NB4 (cell line): ENCODE results near the gene PDLIM5.

Experiments
- DNase-seq: peaks from one replicate; pipeline ENCODE4 v3.0.0; 2010; ENCODE audit warnings: low read depth
- H3K4me3 ChIP-seq: one replicate; pipeline ENCODE4 v1.5.1; 2011; ENCODE audit warnings: mild to moderate bottlenecking, low read depth, low read length, moderate library complexity
- CTCF ChIP-seq: IDR thresholded peaks from one replicate; pipeline ENCODE4 v1.5.1; 2012; ENCODE audit warnings: low read depth, low read length
- MAX ChIP-seq: IDR thresholded peaks from 2 replicates; pipeline ENCODE4 v1.6.1; 2011; ENCODE audit warnings: low read depth, low read length
- MYC ChIP-seq: IDR thresholded peaks from 2 replicates; pipeline ENCODE4 v1.6.1; 2011; ENCODE audit warnings: low read depth, low read length
- POLR2A ChIP-seq: IDR thresholded peaks from 2 replicates; pipeline ENCODE4 v1.6.1; 2011; ENCODE audit warnings: mild to moderate bottlenecking; ENCODE audit not compliant: insufficient read length; ENCODE audit errors: extremely low read depth

PDLIM5 gene

GRCh38 chr4:94490437-94490836 is 38.7 kb downstream of the PDLIM5 start:
- no peak for DNase-seq
- H3K4me3 ChIP-seq: no peak overlapping the region
- TF ChIP-seq POLR2A: no peak

- no peak for DNase-seq
- TF ChIP-seq POLR2A (no peak), MYC (no peak)
- no peak overlapping the region for H3K4me3 ChIP-seq
Observed at GRCh38 chr4:94491322-94491721, 39.6 kb downstream of the PDLIM5 start.

- no peak for DNase-seq
- H3K4me3 ChIP-seq: no peak overlapping the region
- TF ChIP-seq POLR2A (no peak), MAX (no peak), MYC (no peak), CTCF (no peak)
Observed at GRCh38 chr4:94495408-94495807, 43.7 kb downstream of the PDLIM5 start.

GRCh38 chr4:94497690-94498089 is 45.9 kb downstream of the PDLIM5 start:
- no peak for DNase-seq
- H3K4me3 ChIP-seq: no peak overlapping the region
- TF ChIP-seq CTCF: no peak

- no peak overlapping the region for H3K4me3 ChIP-seq
- DNase-seq: no peak
- TF ChIP-seq MAX: no peak
- no peak for TF ChIP-seq POLR2A
- TF ChIP-seq MYC: no peak
- TF ChIP-seq CTCF: no peak
Observed at GRCh38 chr4:94498502-94498901, 46.8 kb downstream of the PDLIM5 start.

GRCh38 chr4:94500685-94501084 is 48.9 kb downstream of the PDLIM5 start:
- H3K4me3 ChIP-seq: no peak overlapping the region
- TF ChIP-seq CTCF (no peak), POLR2A (no peak), MYC (no peak), MAX (no peak)
- DNase-seq: no peak

- H3K4me3 ChIP-seq: no peak overlapping the region
- TF ChIP-seq POLR2A: no peak
- no peak for TF ChIP-seq CTCF
- TF ChIP-seq MYC: no peak
- TF ChIP-seq MAX: no peak
- no peak for DNase-seq
Observed at GRCh38 chr4:94504545-94504944, 52.8 kb downstream of the PDLIM5 start.
